Jurkat, Clone E6-1 (cell line): Measurements from ENCODE around the gene FOXC2. TPM values are rescaled to one million over a fixed set of nuclear protein-coding genes. Genes with fewer than 3 reads are reported as not detected.

Source experiments
- DNase-seq: peaks from one replicate; pipeline ENCODE4 v3.0.0-alpha.2; 2011; ENCODE audit warnings: low read depth, low spot score
- H3K4me3 ChIP-seq: 2 replicates; pipeline ENCODE4 v1.5.1; 2011; ENCODE audit warnings: mild to moderate bottlenecking, low read length, control low read depth, moderate library complexity
- polyA plus RNA-seq: library from polyadenylated mRNA; unstranded; fragments of >200 nt; gene quantifications from one replicate; pipeline ENCODE4 v1.2.1, GENCODE V29; 2012; ENCODE audit warnings: missing spikeins; ENCODE audit not compliant: insufficient read length, insufficient read depth

The FOXC2 gene
- not detected for polyA plus RNA-seq

GRCh38 chr16:86566601-86566965 is at the start of gene FOXC2:
FOXC2 (plus strand) TSS chr16:86566829; CDS start chr16:86567336, 507 bp downstream.
- no peak within 1 kb of the TSS for H3K4me3 ChIP-seq
- DNase-seq = no peak

DNA sequence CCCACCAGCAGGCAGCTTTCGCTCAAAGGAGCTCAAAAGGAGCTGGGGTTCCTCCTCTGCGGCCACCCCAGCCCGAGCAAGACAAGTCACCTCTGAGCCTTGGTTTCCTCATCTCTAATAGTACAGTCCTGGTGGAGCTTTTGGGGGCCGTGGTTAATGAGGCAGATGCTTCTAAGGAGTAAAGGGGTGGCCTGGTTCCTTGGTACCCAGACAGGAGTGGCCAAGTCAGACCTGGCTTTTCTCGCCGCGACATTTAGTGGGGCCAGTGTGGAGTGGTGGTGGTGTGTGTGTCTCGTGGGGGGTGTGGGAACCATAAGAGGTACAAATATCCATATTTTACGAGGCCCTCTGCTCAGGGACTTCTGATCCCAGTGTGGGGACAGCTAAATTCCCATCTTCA is 49.6 kb upstream of the FOXC2 start:
- no peak for DNase-seq
- H3K4me3 ChIP-seq = no peak overlapping the region

DNA sequence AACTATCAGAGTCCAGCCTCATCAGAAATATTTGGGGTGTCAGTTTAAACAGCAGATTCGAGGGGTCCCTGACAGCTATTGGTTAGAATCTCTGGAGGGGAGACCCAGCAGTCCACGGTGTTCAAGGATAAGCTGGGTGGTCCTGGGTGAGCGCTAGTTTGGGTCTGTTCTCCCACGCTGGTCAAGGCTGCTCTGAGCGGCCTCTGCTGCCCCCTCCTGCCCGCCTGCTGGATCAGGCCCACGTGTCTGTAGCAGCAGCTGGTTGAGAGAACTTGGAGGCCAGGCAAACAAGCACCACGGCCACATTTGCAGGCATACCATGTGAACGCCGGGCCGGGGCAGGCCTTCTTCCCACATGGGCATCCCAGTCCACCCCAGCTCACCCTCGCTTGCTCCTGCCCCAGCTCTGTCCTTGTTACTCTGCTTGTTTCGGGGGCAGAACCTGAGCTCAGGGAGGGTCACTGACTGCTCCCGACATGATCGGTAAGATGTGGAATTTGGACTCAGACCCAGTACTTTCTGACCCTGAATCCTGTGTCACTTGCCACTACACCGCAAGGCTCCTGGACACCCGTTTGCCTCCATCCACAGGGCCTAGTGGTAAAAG is 48.9 kb upstream of the FOXC2 start:
- H3K4me3 ChIP-seq = no peak overlapping the region
- no peak for DNase-seq

DNA sequence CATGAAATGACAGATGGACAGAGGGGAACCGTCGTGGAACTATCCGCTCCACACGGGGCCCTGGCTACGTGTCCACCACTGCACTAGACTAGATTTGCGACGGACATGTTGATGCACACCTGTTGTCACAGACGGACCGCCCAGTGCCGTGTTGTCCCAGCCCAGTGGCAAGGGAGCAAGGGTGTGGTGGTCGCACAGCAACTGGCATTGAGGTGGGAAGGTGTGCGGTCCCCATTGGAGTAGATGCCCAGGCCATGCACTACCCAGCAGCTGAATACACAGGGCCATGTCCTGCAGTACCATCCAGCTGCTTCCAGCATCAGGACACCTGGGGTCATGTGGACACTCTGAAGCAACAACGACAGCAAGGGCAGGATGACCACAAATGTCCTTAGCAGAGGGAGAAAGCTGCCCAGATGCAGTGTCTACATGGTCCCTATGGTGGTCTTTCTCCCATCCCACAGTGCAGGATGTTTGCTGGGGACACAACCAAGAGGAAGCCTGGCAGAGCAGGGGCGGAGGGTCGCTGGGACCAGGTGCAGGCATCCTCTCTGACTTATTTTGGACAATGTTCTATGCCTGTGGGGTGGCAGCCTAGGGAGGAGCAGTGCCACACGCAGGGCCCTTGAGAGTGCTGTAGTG is 47.5 kb upstream of the FOXC2 start:
- DNase-seq = no peak
- no peak overlapping the region for H3K4me3 ChIP-seq

DNA sequence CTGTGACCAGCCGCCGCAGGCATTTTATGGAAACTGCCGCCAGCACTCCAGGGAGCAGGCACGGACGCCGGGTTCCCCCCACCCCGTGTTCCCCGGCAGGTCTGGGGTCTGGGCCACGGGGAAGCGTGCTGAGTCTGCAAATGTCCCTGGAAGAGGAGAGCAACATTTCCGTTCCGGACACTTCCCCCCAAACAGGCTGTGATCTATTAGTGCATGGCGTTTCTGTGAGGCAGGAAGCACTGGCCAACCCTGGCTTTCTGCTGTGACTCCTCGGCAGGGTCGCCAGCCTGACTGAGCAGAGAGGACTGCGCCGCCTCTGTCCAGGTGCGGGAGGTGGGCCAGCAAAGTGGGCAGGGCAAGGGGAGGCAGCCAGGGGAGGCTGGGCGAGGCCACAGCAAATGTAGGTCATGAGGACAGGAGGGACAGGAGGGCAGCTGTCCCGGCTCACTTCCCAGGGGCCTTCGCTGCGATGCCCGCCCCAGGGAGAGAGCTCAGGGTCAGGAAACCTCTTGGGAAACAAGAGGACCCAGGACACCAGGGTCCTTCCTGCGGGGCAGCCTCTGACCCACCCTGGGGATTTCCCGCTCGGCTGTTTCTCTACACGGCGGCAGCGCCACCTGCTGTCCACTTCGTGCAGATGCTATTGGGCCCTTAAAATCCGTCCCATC is 46.8 kb upstream of the FOXC2 start:
- no peak for DNase-seq
- H3K4me3 ChIP-seq = no peak overlapping the region

GRCh38 chr16:86520317-86521210 is 46.1 kb upstream of the FOXC2 start:
- H3K4me3 ChIP-seq = no peak overlapping the region
- DNase-seq = no peak

DNA sequence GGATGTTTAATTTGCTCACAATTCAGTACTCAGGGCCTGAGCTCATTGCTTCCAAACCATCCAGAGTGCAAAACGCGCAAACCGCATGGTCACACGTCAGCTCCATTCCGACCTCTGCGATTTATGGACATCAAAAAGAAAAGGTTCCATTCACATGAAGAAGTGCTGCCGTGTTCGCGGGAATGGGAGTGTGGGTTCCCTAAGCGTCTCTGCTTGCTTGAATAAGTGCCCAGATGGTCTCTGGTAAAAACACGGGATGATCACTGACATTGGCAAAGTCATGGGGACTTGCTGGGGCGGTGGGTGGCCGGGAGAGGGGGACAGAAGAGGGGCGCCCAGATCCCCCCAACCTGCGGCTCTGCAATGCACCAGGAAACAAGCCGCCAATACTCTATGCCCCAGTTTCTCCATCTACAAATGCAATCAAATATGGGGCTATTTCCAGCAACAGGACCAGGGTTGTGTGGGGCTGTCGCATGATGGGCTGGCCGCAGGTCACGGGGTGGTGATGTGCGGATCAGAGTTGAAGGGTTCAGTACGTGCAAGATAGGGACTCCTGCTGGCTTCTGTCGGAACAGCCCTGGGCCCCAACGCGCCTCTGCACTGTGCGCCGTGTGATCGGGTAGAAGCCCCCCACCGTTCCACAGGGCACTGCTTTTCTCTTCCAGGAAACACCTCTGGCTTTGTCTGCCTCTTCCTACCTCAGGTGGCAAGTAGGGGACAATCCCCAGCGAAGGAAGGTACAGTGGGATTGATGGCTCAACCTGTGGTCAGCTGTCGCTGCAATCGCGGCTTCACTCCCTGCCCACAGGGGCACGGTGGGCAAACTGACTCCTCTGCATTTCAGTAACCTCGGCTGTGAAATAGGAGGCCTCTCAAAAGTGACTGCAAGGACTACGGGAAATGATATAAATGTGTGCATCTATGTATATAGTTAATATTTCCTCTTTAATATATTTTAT is 45.1 kb upstream of the FOXC2 start:
- H3K4me3 ChIP-seq = no peak overlapping the region
- DNase-seq = no peak

GRCh38 chr16:86522634-86523033 is 44.0 kb upstream of the FOXC2 start:
- H3K4me3 ChIP-seq = no peak overlapping the region
- DNase-seq = no peak

GRCh38 chr16:86523166-86523740 is 43.4 kb upstream of the FOXC2 start:
- no peak overlapping the region for H3K4me3 ChIP-seq
- no peak for DNase-seq

DNA sequence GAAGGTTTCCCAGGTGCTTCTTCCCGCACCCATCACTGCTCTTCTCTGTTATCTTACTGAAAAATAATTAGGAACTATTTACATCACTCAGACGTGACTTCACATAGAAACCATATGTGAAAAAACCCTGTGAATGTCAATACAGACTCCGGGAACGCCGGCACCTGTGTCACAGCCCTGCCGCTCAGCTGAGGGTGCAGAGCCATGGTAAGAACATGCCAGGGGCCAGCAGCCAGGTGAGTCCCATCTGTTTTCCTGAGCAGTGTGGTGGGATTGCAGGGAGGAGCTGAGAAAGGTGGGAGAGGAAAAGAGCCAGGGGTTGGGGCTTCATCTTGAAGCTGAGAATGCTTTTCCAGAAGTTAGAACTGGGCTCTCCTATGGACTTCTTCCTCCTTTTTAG is 42.6 kb upstream of the FOXC2 start:
- no peak for DNase-seq
- H3K4me3 ChIP-seq = no peak overlapping the region

- H3K4me3 ChIP-seq = no peak overlapping the region
- DNase-seq = no peak
Measured at GRCh38 chr16:86525696-86526095, 40.9 kb upstream of the FOXC2 start.

DNA sequence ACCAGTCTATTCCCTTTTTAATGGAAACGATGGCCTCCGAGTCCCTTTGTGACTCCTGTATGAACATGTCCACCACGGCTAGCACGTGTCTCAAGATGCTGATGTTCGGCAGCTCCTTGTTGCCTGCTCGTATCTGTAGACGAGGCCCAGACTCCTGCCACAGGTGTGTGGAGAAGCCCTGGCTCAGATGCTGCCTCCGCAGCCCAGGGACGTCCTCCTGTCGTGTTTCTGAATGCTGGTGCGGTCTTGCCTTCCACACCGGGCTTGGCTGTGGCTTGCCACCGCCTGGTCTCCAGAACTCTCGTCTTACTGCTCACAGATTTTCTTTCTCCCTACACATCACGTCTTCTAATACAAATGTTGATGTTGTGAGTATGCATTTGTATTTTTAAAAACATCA is 39.3 kb upstream of the FOXC2 start:
- no peak overlapping the region for H3K4me3 ChIP-seq
- no peak for DNase-seq

DNA sequence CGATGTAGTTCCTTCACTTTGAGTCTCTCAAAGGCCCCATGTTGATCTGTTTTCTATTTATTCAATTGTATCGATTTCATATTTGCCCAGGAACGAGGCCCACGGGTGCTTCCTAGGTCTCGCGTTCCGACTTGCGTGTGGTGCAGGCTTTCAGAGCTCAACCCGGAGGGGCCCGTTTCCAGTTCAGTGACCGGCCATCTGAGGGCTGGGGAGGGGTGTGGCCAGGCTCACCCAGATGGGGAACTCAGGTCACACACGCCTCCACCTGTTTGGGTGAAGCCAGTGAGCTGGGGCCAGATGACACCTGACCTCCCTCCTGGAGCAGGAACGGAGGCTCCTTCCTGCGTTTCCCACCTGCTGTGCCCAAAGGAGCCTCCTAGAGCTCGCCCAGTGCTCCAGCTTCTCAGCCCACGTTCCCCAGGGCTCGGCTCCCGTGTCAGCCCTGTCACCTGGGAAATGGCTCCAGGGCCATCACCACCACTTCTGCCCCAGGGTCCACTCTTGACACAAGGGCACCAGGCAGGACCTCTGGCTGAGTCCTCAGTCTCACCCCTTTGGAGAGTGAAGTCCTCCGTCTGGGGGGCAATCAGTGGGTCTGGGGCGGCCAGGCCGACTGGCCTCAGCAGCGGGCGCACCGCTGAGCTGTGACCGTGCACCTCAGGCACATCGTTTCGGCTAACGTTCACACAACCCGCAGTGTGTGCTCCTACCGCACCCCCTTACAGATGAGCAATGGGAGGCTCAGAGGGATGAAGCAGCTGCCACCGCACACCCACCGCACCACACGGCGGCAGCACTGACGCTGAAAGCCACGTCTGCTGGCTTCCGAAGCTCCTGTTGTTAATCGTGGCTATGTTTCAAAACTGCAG is 38.3 kb upstream of the FOXC2 start:
- H3K4me3 ChIP-seq = no peak overlapping the region
- DNase-seq = no peak

DNA sequence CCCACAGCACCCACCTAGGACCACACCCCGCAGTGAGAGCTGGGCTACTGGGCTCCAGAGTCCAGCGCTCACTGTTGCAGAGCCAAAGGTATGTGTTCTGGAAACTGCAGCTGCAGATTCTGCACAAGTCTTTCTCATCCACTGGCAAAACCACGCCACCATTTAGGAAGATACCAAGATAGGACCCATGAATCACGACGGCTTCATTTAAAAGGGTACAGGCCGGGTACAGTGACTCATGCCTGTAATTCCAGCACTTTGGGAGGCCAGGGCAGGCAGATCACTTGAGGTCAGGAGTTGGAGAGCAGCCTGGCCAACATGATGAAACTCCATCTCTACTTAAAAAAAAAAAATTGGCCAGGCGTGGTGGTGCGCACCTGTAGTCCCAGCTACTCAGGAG is 37.5 kb upstream of the FOXC2 start:
- no peak for DNase-seq
- H3K4me3 ChIP-seq = no peak overlapping the region

- no peak for DNase-seq
- H3K4me3 ChIP-seq = no peak overlapping the region
Measured at GRCh38 chr16:86530251-86531190, 36.1 kb upstream of the FOXC2 start.

DNA sequence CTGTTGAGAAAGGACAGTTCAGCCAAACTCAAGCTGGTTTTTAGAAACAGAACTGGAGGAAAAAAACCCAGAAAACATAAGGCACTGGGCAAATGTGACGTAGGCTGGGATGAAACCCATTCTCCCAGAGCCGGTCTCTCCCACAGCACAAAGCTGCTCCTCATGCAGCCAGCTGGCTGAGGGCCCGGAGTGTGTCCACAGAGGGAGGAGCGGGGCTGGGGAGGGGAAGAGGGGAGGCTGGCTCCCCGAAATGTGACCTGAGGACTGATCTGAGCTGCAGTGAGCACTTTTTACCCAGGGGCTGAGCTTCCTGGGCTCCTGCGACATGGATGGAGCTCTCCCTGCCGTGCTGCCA is 35.5 kb upstream of the FOXC2 start:
- no peak overlapping the region for H3K4me3 ChIP-seq
- no peak for DNase-seq
